Hepatocyte (in vitro differentiated cells): ENCODE data around the gene CSPG5. TPM values are rescaled to one million over a fixed set of nuclear protein-coding genes. Genes with fewer than 3 reads are reported as not detected.

Experiments used
- DNase-seq: peaks from one replicate; pipeline ENCODE4 v3.0.0-alpha.2; 2016; ENCODE audit warnings: low spot score
- H2AFZ ChIP-seq: fragments of 200-600 bp; sonication (generic); 2 replicates; pipeline ENCODE4 v1.6.0; 2016; ENCODE audit warnings: antibody characterized with exemption, mild to moderate bottlenecking
- H3K27ac ChIP-seq: fragments of 200-600 bp; sonication (generic); 2 replicates; pipeline ENCODE4 v1.5.1; 2016; ENCODE audit warnings: mild to moderate bottlenecking
- H3K27me3 ChIP-seq: fragments of 200-600 bp; sonication (generic); 2 replicates; pipeline ENCODE4 v1.6.1; 2016
- H3K36me3 ChIP-seq: fragments of 200-600 bp; sonication (generic); replicated peaks from 2 replicates; pipeline ENCODE4 v1.5.1; 2016; ENCODE audit warnings: low read depth; ENCODE audit not compliant: insufficient read depth
- H3K4me1 ChIP-seq: fragments of 200-600 bp; sonication (generic); 2 replicates; pipeline ENCODE4 v1.5.1; 2016; ENCODE audit warnings: mild to moderate bottlenecking, moderate library complexity; ENCODE audit not compliant: insufficient read depth
- H3K4me2 ChIP-seq: fragments of 200-600 bp; sonication (generic); 2 replicates; pipeline ENCODE4 v1.6.0; 2016
- H3K4me3 ChIP-seq: fragments of 200-600 bp; sonication (generic); 2 replicates; pipeline ENCODE4 v1.5.1; 2016; ENCODE audit warnings: mild to moderate bottlenecking
- H3K79me2 ChIP-seq: fragments of 200-600 bp; sonication (generic); 2 replicates; pipeline ENCODE4 v1.6.0; 2017; ENCODE audit warnings: mild to moderate bottlenecking
- H3K9me2 ChIP-seq: fragments of 200-600 bp; sonication (generic); replicated peaks from 2 replicates; pipeline ENCODE4 v1.6.0; 2017; ENCODE audit warnings: mild to moderate bottlenecking; ENCODE audit not compliant: insufficient read depth
- H3K9me3 ChIP-seq: fragments of 200-600 bp; sonication (generic); 2 replicates; pipeline ENCODE4 v1.5.1; 2016; ENCODE audit warnings: low read depth, mild to moderate bottlenecking
- H4K20me1 ChIP-seq: fragments of 200-600 bp; sonication (generic); 2 replicates; pipeline ENCODE4 v1.6.0; 2016; ENCODE audit warnings: mild to moderate bottlenecking; ENCODE audit not compliant: insufficient read depth, poor library complexity, severe bottlenecking
- EZH2 ChIP-seq: fragments of 200-600 bp; sonication (generic); IDR thresholded peaks from 2 replicates; pipeline ENCODE4 v1.6.1; 2016; ENCODE audit warnings: antibody characterized with exemption, mild to moderate bottlenecking, borderline replicate concordance
- EZH2phosphoT487 ChIP-seq: fragments of 200-600 bp; sonication (generic); IDR thresholded peaks from one replicate; pipeline ENCODE4 v1.6.1; 2018; ENCODE audit warnings: antibody characterized with exemption, mild to moderate bottlenecking, low read depth, moderate library complexity; ENCODE audit not compliant: unreplicated experiment, severe bottlenecking
- WGBS: methylation state at CpG from one replicate; pipeline ENCODE4 v1.1.6; 2016; ENCODE audit warnings: low lambda C conversion rate; ENCODE audit errors: missing lambda C conversion rate; 5-methylcytosine and 5-hydroxymethylcytosine counted together
- polyA plus RNA-seq: library from polyadenylated mRNA; unstranded; fragments of >200 nt; fragmentation: Nextera tagmentation; extraction: Ambion mirVana; gene quantifications from 2 replicates; pipeline ENCODE4 v1.2.1, GENCODE V29; 2016
- total RNA-seq: library from RNA; depleted of rRNA; stranded (reverse); fragments of >200 nt; gene quantifications from 2 replicates; pipeline ENCODE4 v1.2.3, GENCODE V29; 2014
- TF ChIP-seq, protein P1 (sequence below): fragments of 200-600 bp; sonication (generic); IDR thresholded peaks from 2 replicates; pipeline ENCODE4 v1.5.1; 2016; ENCODE audit warnings: antibody characterized with exemption, mild to moderate bottlenecking; ENCODE audit not compliant: poor library complexity

Gene CSPG5
- total and polyA plus RNA-seq, 2 experiments from 2014 or later, result 0.34 to 0.47 TPM

DNA sequence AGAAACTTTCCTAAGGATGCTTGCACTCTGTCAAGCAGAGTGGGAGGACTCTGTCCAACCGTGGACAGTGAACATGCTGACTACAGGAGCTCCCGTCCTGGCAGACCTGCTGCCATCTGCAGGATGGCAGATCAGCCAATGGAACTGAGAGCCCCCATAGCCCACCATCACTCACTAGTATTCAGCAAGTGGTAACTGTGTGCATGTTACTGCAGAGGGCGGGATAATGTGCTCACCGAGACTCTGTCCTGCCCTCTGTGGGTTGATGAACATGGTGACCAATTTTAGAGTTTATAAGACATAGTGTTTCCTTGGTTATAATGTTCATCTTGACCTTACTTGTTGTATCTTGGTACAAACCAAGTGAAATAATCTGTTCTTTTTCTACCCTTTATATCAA, 11.5 kb downstream of the CSPG5 start:
- Histone ChIP-seq H3K79me2 (no peaks in the 10 kb centered on the region), H3K4me3 (no peak overlapping the region), H2AFZ (no peak overlapping the region), H3K27ac (no peak overlapping the region), H3K36me3 (no peaks in the 10 kb centered on the region), H3K27me3 (peaks cover 7% of the 10 kb centered on the region), H3K9me3 (no peaks in the 10 kb centered on the region), H4K20me1 (no peaks in the 10 kb centered on the region), H3K4me2 (no peak overlapping the region), H3K4me1 (no peaks in the 10 kb centered on the region), H3K9me2 (no peaks in the 10 kb centered on the region)
- TF ChIP-seq EZH2 (no peak), EZH2phosphoT487 (no peak)
- TF ChIP-seq, protein P1, sequence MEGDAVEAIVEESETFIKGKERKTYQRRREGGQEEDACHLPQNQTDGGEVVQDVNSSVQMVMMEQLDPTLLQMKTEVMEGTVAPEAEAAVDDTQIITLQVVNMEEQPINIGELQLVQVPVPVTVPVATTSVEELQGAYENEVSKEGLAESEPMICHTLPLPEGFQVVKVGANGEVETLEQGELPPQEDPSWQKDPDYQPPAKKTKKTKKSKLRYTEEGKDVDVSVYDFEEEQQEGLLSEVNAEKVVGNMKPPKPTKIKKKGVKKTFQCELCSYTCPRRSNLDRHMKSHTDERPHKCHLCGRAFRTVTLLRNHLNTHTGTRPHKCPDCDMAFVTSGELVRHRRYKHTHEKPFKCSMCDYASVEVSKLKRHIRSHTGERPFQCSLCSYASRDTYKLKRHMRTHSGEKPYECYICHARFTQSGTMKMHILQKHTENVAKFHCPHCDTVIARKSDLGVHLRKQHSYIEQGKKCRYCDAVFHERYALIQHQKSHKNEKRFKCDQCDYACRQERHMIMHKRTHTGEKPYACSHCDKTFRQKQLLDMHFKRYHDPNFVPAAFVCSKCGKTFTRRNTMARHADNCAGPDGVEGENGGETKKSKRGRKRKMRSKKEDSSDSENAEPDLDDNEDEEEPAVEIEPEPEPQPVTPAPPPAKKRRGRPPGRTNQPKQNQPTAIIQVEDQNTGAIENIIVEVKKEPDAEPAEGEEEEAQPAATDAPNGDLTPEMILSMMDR, result no peak
- WGBS, result 87% methylated on average over 4 of the region's 4 CpGs
- DNase-seq, result no peak

DNA sequence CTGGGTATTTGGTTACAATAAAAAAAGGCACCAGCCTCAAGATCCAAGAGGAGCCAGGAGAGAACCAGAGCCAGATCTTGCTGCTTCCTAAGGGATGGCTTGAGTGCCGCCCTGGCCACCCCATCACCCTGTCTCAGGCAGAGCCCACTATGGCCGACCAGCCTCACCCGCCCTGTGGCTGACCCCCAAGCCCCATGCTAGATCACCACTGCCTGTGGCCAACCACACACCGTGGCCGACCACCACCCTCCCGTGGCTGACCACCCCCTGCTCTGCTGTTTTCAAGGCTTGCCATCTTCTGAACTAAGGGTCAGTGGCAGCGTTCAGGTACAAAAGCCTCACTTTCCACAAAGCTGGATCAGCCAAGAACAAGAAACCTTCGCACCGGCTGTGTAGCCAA, 12.0 kb downstream of the CSPG5 start:
- H3K27ac ChIP-seq, result no peak overlapping the region
- peaks cover 4% of the 10 kb centered on the region for H3K27me3 ChIP-seq
- no peaks in the 10 kb centered on the region for H3K36me3 ChIP-seq
- H3K4me1 ChIP-seq, result no peaks in the 10 kb centered on the region
- no peaks in the 10 kb centered on the region for H4K20me1 ChIP-seq
- 96% methylated on average over 8 of the region's 9 CpGs for whole genome bisulfite sequencing
- no peak overlapping the region for H3K4me3 ChIP-seq
- H3K9me2 ChIP-seq, result no peaks in the 10 kb centered on the region
- H2AFZ ChIP-seq, result no peak overlapping the region
- H3K79me2 ChIP-seq, result no peaks in the 10 kb centered on the region
- no peak overlapping the region for H3K4me2 ChIP-seq
- no peak for TF ChIP-seq EZH2phosphoT487
- TF ChIP-seq, protein P1, result no peak
- TF ChIP-seq EZH2, result no peak
- no peak for DNase-seq
- H3K9me3 ChIP-seq, result no peaks in the 10 kb centered on the region

DNA sequence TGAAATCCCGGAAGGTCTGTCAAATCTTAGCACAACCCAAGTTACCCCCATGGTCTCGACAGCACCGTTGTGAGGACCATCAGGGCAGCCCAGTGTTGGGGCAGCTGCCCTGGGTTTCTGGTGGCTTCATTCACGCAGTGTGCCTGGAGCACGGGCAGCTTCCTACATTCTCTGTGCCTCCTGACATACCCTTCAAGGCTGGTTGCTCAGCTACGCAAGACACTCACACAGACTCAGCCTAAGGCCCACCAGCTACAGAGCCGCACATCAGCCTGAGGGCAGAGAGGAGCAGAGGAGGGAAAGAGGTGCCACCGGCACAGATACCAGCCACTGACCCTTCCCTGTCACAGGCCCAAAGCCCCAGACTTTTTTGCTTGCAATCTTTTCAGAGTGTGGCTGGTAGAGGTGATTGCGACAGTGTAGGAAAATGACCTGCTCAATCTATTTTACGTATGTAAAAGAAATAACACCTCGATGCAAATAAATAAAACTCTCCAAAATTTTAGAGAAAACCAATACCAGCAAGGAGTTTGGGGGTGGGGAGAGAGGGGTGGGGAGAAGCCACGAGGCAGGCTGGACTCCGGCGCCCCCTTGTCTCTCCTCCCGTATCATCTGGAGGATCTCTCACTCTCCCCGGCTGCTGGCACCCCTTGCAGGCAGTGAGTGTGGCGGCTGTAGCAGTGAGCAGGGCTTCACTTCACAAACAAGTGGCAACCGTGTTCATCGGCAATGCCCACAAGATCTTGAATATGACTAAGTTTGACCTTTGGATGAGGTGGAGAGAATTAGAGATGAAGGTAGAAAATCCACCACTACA, 12.7 kb downstream of the CSPG5 start:
- Histone ChIP-seq H4K20me1 (no peaks in the 10 kb centered on the region), H3K79me2 (no peaks in the 10 kb centered on the region), H3K27ac (no peak overlapping the region), H3K9me2 (no peaks in the 10 kb centered on the region), H3K4me2 (no peak overlapping the region), H3K27me3 (no peaks in the 10 kb centered on the region), H3K9me3 (no peaks in the 10 kb centered on the region), H2AFZ (no peak overlapping the region), H3K4me1 (no peaks in the 10 kb centered on the region), H3K4me3 (no peak overlapping the region), H3K36me3 (no peaks in the 10 kb centered on the region)
- DNase-seq, result no peak
- 72% methylated on average over 19 of the region's 19 CpGs for WGBS
- TF ChIP-seq EZH2phosphoT487 (no peak), EZH2 (no peak)
- TF ChIP-seq, protein P1, result no peak
